ENCODE data around the gene CHID1. TPM values are rescaled to one million over a fixed set of nuclear protein-coding genes. Genes with fewer than 3 reads are reported as not detected.
A peak's percentile ranks its signal among the peaks of the same experiment; 100 is the strongest.

CHID1 gene
- total and polyA plus RNA-seq, 2 of the 8 experiments (the other 6 are each of a cell fraction or from before 2014, with no cell fraction given), result 81.2 to 88.5 TPM

- H4K20me1 ChIP-seq (replicated peaks in 1 of 2; ENCODE audit: control insufficient read depth in 1 of 2, insufficient read depth in 2 of 2, low read length in 2 of 2), result peaks cover 24 to 60% of the 10 kb centered on the region in 2 experiments
- H3K4me2 ChIP-seq (ENCODE audit: insufficient read depth in 1 of 2, low read depth in 2 of 2, low read length in 2 of 2), result no peak overlapping the region
Observed at GRCh38 chr11:855330-855674, 55.3 kb downstream of the CHID1 start.

More at GRCh38 chr11:855330-855674, 55.3 kb downstream of the CHID1 start:
- Histone ChIP-seq H2AFZ (ENCODE audit: low read length) (no peak overlapping the region), H3K23me2 (ENCODE audit: low read depth, low read length) (peaks cover 10% of the 10 kb centered on the region; the same call in 1 of the 2 replicates), H4K5ac (ENCODE audit: insufficient read length, low read depth, low read length) (no peak overlapping the region), H2BK15ac (ENCODE audit: low read length) (no peak overlapping the region), H3K27me3 (replicated peaks in 1 of 4; ENCODE audit: control insufficient read depth in 3 of 4, extremely low read depth in 1 of 4, insufficient read depth in 3 of 4, low read length in 3 of 4) (peaks cover 0 to 2% (median under 1%) of the 10 kb centered on the region in 4 experiments; a peak in 3 of 7 replicates), H3K79me1 (ENCODE audit: low read depth, low read length) (peaks cover 5% of the 10 kb centered on the region), H2BK5ac (ENCODE audit: low read depth, low read length) (no peak overlapping the region), H3K4me3 (ENCODE audit: extremely low read depth in 1 of 4, insufficient read depth in 2 of 4, low read depth in 3 of 4, low read length in 4 of 4) (no peak overlapping the region), H3K36me3 (ENCODE audit: control insufficient read depth in 2 of 4, insufficient read depth in 4 of 4, low read length in 3 of 4) (no peaks in the 10 kb centered on the region), H2BK12ac (ENCODE audit: low read depth, low read length) (no peak overlapping the region), H3K79me2 (ENCODE audit: control insufficient read depth in 1 of 2, insufficient read depth in 2 of 2, low read length in 2 of 2) (no peaks in the 10 kb centered on the region; a peak in 1 of 4 replicates), H3K9ac (replicated peaks in 1 of 4; ENCODE audit: extremely low read depth in 1 of 4, low read depth in 3 of 4, low read length in 3 of 4) (no peak overlapping the region), H3K23ac (ENCODE audit: insufficient read length) (no peak overlapping the region), H3K18ac (ENCODE audit: extremely low read depth, low read length) (no peak overlapping the region), H3K27ac (ENCODE audit: low read depth, low read length) (no peak overlapping the region), H3K4me1 (replicated peaks in 1 of 4; ENCODE audit: control insufficient read depth in 3 of 4, insufficient read depth in 4 of 4, low read length in 3 of 4) (peaks cover 0 to 25% (median 19%) of the 10 kb centered on the region in 4 experiments; a peak in 6 of 7 replicates), H2AK5ac (ENCODE audit: low read depth, low read length) (no peak overlapping the region), H3K9me3 (ENCODE audit: insufficient read depth in 2 of 2, low read depth in 1 of 2, low read length in 1 of 2) (no peaks in the 10 kb centered on the region), H4K8ac (ENCODE audit: extremely low read depth, insufficient read depth, low read length) (0 out of 2 replicates have a peak overlapping the region, but pooled peaks have one; percentile 68), H2BK120ac (replicated peaks; ENCODE audit: low read depth, low read length) (no peak overlapping the region), H3K4ac (replicated peaks; ENCODE audit: insufficient read length, low read depth, low read length) (no peak overlapping the region), H2BK20ac (ENCODE audit: low read length) (no peak overlapping the region), H3K14ac (ENCODE audit: insufficient read length) (no peak overlapping the region), H3K56ac (replicated peaks; ENCODE audit: insufficient read length, low read depth, low read length) (no peak overlapping the region), H4K91ac (replicated peaks; ENCODE audit: insufficient read length, low read length) (no peak overlapping the region)
- CTCF ChIA-PET (ENCODE audit: partially characterized antibody), result interaction anchor here (0.7 to 10.5 kb wide), 8 partner anchors 10 to 196 kb away, joined by 3 to 74 read pairs (median 4); partner anchors contain the start of gene TSPAN4
- POLR2A ChIA-PET (ENCODE audit: partially characterized antibody), result interaction anchor here (1.5 to 13.8 kb wide), 5 partner anchors 12 to 39 kb away, joined by 4 to 234 read pairs (median 8); partner anchors contain the start of genes CD151, POLR2L and TSPAN4
- no peak for DNase-seq (ENCODE audit: low read depth in 1 of 2, low spot score in 2 of 2)
- FAIRE-seq, result no peak
- TF ChIP-seq NRF1 (IDR thresholded peaks at IDR 0.05; ENCODE audit: low read depth, low read length) (no peak), RBBP5 (IDR thresholded peaks at IDR 0.05; ENCODE audit: borderline replicate concordance, low read depth, low read length) (no peak)
- WGBS, 2 experiments (ENCODE audit: extremely low coverage in 1 of 2, insufficient coverage in 1 of 2, insufficient read length in 1 of 2, insufficient replicate concordance in 2 of 2, low coverage in 1 of 2, low lambda C conversion rate in 2 of 2, missing lambda C conversion rate in 1 of 2), result 88% methylated on average over 5 of the region's 7 CpGs; no CpG with 5 or more reads in 1 of the 2 experiments
